ENCODE results near the gene CFAP126.
A peak's percentile ranks its signal among the peaks of the same experiment; 100 is the strongest.
"Not testable (repeated sequence)": the region's sequence is repeated elsewhere in the genome, so short reads cannot be mapped to it uniquely, and the experiment has no call there.

CFAP126 gene, protein sequence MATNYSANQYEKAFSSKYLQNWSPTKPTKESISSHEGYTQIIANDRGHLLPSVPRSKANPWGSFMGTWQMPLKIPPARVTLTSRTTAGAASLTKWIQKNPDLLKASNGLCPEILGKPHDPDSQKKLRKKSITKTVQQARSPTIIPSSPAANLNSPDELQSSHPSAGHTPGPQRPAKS

DNA sequence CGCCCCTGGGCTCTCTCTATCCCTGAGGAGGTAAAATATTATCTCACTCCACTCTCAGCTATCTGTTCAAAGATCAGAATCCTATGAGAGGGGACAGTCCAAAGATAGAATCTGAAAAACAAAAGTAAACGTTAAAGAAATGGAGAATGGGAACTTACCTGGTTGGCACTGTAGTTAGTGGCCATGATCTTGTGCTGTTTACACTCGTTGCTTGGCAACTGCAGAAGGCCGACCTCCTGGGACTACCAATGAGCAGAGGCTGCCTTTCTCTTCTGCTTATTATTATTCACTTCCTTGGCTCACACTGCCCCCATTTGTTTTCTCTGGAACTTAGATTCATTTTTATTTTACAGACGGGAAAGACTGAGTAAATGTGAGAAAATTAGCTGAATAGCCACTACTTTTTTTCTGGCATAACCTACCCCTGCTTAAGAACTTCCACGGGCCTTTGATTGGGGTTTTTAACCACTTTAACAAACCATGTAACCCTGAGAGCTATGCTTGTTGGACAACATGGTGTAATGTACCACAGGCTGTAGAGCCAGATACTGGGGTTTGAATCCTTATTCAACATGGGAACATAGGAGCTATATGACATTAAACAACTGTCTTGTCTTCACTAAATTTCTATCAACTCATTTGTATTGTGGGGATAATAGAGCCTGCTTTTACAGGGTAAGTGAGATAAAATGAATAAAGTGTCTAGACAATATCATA, at the start of gene CFAP126:
Gene CFAP126 (minus strand): TSS at position 193 of the 717 bp plus-strand sequence. CDS start 8 bp downstream, at position 185.
- no peak for DNase-seq

DNA sequence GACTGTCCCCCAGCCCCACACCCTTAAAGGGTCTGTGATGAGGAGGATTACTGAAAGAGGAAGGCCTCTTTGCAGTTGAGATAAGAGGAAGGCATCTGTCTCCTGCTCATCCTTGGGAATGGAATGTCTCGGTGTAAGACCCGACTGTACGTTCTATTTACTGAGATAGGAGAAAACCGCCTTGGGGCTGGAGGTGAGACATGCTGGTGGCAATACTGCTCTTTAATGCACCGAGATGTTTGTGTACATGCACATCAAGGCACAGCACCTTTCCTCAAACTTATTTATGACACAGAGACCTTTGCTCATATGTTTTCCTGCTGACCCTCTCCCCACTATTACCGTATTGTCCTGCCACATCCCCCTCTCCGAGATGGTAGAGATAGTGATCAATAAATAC, 45.4 kb upstream of the CFAP126 start:
- not testable (repeated sequence) for DNase-seq

DNA sequence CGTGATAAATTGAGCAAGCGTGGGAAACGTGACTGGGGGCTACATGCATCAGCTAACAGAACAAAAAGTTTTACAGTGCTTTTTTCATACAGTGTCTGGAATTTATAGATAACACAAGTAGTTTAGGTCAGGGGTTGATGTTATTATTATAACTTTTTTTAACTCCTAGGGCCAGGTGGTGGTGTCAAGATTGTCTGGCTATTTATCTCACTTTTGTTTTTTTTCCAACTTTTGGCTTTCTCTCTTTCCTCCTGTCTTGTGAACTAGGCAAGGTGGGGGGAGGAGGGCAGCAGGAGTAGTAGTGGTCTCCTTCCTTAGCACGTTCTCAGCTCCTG, 42.9 kb upstream of the CFAP126 start:
- not testable (repeated sequence) for DNase-seq

DNA sequence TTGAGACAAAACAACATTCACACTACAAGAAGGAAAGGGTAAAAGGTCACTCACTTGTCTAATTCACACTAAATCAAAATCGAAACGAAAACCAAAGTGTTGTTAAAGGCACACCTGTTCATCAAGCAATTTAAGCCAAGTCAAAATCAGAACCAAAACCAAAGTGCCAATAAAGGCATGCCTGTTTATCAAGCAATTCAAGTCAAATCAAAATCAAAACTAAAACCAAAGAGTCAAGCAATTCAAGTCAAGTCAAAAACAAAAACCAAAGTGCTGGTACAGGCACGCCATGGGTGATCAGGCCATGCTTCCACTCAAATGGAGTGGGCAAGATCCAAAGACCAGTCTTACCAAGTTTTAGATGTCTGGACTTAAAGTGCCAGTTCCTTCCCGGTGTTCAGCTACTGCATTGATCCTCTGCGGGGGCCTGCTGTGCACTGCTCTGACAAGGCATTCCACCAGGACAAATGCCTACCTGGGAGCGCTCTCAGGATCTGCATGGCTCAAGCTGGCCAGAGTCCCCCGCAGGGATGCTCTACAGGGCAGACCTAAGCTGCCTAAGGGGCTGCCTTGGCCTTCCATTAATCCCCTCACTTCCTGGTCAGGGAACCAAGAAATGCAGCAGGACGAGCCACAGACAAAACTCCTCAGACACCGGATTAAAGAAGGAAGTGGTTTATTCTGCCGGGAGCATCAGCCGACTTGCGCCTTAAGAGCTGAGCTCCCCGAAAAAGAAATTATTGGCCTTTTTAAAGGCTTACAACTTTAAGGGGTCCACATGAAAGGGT, 42.4 kb upstream of the CFAP126 start:
- DNase-seq: not testable (repeated sequence)

DNA sequence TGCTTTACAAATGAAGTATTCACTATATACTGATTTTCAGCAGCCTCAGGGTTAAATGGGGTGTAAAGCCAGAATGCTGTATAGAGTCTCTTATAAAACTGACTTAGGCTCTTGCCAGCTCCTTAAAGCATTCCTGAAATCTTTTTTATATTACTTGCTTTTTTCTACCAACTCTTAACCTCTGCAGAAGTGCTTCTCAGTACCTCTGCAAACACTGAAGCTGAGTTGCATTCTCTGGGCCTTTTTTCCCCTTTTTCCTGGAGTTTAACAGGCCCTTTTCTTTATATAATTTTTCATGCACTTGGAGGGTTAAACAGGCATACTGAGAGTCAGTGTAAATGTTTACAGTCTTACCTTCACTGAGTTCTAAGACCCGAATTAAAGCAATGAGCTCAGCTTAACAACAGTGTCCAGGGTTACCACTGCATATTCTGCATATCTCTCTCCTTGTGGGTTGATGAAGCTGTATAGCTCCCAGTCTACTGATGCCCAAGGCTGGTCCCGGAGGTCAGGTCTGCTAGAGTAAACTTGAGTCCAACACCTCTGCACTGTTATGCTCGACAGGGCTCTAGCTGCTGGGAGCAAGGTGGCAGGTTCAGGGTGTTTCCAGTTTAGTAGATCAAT, 40.9 kb upstream of the CFAP126 start:
- no peak for DNase-seq

DNA sequence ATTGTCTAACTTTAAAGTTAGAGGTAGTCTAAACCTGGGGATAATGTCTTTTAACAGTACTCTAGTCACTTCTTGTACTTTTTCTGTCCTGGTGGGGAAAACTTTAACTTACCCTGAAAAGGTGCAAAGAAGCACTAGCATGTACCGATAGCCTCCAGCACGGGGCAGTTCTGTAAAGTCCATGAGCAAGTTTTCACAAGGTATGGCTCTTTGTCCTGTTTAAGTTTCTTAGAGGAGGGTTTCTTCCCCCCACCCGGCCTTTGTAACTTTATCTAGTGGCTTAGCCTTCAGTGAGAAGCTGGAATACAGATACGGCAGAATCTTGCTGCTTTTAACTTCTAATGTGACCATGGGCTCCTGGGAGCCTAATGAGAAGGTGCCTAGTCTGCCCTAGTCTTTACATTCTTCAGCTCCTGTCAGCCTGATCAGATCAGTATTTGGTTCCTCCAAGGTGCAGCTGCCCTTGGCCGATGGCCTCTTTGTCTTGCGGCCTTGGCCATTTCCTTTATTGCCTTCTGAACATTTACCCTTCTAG, 39.8 kb upstream of the CFAP126 start:
- DNase-seq: no peak

DNA sequence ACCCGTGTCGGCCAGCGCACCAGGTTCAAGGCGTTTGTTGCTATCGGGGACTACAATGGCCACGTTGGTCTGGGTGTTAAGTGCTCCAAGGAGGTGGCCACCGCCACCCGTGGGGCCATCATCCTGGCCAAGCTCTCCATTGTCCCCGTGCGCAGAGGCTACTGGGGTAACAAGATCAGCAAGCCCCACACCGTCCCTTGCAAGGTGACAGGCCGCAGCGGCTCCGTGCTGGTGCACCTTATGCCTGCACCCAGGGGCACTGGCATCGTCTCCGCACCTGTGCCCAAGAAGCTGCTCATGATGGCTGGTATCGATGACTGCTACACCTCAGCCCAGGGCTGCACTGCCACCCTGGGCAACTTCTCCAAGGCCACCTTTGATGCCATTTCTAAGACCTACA, 38.9 kb upstream of the CFAP126 start:
- not testable (repeated sequence) for DNase-seq

DNA sequence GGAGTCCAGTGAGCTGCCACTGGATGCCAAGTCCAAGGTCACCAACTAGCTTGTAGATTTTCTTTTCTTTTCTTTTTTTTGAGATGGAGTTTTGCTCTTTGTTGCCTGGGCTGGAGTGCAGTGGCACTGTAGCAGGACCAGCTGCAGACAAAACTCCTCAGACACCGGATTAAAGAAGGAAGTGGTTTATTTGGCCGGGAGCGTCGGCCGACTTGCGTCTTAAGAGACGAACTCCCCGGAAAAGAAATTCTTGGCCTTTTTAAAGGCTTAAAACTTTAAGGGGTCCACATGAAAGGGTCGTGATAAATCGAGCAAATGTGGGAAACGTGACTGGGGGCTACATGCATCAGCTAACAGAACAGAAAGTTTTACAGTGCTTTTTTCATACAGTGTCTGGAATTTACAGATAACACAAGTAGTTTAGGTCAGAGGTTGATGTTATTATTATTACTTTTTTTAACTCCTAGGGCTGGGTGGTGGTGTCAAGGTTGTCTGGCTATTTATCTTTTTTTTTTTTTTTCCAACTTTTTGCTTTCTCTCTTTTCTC, 36.4 kb upstream of the CFAP126 start:
- DNase-seq: no peak

DNA sequence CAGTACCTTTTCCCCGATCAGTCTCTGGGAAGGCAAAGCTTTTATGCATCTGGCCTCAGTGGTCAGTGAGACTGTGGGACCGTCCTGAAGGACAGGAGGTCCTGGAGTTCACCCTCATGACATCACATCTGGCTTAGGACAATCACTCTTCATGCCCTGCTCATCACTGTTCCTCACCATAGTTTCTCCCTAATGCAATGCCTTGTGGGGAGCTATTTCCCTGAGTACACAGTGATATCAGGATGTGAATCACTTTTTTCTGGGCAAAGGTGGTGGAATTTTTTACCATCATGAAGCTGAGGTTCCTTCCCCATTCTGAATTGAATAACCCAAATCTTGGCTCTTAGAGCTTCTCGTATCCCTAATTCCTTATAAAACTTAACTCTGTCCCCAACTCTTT, 34.8 kb upstream of the CFAP126 start:
- no peak for DNase-seq

DNA sequence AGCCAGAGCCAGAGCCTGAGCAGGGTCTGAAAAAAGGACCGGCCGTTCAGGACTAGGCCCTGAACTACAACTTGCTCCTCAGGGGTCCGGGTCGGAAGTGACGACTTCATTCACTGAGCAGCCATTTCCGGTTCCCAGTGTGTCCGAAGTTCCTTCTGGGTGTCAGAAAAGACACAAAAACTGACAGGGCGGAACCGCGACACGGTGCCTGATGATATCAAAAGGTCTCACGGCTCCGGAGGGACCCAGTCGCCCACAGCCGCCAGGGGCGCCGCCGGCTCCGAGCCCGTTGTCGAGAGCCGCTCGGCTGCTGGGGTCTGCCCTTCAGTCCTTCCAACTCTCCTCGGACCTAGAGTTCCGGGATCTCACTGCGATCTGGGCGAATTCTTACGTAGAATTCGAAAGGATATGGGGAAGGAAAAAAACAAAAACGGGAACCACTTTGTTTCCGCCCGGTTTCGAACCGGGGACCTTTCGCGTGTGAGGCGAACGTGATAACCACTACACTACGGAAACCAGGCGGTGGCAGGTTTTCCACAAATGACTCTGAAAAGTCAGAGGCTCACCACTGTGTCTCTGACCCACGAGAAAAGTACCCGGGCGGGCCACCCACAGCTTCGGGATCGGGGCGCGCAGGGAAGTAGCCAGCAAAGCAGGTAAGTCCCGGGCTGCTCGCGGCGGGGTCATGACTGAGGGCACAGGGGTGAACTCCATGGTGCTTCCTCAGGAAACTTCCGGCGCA, 31.8 kb upstream of the CFAP126 start:
- peak; percentile 93 for DNase-seq

DNA sequence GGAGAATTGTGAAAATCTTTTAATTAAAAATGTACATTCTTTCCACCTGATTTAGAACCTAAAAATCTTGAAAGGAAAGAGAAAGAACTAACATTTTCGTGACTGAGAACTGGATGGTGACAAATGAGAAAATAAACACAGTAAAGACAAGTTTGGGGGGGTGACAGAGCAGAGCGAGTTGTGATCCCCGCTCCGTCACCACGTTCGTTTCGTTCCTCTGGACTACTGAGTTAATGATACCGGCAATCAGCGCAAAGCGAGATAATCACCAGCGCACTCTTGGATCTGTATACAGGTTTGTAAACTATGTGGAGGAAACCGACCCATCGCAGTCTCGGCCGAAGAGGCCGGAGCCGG, 31.2 kb upstream of the CFAP126 start:
- DNase-seq: no peak

DNA sequence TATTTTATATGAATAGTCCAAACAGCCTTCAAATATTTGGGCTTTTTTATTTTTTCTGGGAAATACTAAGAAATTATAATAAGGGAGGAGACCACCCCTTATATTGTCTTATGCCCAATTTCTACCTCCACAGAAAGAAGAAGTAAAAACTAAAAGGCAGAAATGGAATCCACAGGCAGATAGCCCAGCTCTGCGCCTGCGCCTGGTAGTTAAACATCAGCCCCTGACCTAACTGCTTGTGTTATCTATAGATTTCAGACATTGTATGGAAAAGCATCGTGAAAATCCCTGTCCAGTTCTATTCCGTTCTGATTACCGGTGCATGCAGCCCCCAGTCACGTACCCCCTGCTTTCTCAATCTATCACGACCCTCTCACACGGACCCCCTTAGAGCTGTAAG, 29.4 kb upstream of the CFAP126 start:
- DNase-seq: not testable (repeated sequence)

DNA sequence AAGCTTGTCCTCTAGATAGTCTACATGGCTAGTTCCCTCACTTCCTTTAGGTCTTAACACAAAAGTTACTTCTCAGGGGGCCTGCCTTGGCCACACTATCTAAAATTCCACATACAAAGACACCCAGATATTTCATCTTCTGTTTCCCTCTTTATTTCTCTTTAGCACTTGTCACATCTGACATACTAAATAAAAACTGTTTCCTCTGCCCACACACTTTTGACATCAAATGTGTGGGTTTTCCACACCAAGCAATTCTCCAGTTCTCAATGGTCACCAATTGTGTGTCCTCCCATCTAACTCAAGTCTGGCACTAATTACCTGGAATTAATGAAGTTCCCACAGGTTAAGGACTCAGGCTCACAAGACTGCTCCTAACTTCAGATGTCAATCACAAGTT, 25.5 kb upstream of the CFAP126 start:
- no peak for DNase-seq

DNA sequence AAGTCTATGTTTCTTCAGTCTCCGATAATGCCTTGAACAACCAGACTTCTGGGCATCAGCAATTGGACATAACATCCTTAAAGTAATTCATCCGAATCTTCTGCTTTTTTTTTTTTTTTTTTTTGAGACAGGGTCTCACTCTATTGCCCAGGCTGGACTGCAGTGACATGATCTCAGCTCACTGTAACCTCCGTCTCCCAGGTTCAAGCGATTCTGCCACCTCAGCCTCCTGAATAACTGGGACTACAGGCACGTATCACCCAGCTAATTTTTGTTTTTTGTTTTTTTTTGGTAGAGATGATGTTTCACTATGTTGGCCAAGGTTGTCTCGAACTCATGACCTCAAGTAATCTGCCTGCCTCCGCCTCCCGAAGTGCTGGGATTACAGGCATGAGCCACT, 23.9 kb upstream of the CFAP126 start:
- no peak for DNase-seq

DNA sequence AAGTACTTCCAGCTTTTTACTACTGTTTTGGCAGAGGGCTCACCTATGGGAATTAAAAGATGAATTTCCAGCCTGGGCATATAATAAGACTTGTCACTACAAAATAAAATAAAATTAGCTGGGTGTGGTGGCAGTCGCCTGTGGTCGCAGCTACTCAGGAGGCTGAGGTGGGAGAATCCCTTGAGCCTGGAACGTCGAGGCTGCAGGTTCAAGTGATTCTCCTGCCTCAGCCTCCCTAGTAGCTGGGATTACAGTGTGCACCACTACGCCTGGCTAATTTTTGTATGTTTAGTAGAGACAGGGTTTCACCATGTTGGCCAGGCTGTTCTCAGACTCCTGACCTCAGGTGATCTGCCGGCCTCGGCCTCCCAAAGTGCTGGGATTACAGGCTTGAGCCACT, 23.5 kb upstream of the CFAP126 start:
- not testable (repeated sequence) for DNase-seq

DNA sequence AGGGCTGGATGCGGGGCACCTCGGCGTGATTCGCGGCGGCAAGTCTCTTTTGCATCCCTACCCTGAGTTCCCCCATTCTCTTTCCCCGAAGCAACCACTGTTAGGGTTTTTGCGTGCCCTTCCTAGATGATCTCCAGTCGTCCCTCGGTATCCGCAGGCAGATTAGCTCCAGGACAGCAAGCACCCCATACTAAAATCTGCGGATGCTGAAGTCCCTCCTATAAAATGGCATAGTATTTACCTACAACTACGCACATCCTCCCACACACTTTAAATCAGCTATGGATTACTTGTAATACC, 22.8 kb upstream of the CFAP126 start:
- no peak for DNase-seq

DNA sequence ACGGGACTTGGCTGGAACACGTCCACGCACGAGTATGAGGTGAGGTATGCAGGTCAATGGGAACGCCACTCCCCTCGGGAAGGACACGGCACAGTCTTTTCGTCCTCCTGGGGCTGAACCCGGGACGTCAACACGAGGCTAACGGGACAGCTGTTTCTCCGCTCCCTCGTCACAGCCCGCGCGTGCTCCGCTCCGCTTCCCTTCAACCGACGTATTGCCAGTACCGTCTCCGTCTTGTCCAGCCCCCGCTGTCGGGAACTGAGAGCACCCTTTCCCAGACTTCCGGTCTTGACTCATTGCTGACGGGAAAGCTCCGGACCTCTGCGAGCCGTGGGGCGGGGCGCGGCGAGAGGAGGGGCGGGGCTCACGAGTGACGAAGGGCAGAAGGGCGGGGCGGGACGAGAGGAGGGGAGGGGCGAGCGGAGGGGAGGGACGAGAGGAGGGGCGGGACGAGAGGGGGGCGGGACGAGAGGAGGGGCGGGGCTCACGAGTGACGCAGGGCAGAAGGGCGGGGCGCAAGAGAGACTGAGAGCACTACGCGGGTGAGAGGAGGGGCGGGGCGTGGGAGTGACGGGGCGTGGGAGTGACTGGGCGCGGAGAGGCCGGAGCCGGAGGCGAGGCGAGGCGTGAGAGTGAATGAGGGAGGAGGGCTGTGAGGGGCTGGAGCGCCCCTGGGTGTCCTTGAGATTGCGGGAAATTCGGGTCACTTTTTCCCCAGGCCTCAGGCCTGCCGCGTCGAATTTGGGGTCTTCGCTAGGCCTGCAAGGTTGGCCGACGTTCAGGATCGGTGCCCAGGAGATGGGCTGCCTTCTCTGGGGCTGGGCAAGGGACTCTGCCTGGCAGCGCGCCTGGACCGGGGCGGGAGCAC, 22.2 kb upstream of the CFAP126 start:
- peak; percentile 93 for DNase-seq

DNA sequence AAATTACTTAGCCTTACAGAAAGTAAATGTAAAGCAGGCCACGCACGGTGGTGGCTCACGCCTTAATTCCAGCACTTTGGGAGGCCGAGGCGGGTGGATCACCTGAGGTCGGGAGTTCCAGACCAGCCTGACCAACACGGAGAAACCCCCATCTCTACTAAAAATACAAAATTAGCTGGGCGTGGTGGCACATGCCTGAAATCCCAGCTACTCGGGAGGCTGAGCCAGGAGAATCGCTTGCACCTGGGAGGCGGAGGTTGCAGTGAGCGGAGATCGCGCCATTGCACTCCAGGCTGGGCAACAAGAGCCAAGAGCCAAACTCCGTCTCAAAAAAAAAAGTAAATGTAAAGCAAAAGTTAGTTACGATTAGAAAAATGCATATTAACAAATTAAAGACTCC, 21.5 kb upstream of the CFAP126 start:
- DNase-seq: not testable (repeated sequence)

DNA sequence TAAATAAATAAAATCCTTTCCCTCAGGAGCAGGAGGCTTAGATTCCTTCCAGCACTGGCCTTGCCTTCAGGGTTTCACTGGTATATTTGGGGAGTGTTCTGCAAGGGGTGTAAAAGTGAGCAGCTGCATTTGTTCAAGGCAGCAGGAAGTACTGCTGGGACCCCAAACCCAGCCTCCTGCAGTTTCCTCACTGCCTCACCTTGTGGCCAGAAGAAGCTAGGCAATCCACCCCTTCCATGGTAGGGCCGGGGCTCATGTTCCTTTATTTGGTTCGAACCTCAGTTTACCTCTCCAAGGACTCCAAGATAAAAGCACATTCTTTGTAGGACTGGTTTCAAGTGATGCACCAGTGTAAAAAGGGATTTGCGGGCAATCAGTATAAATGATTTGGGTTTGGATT, 21.0 kb upstream of the CFAP126 start:
- DNase-seq: no peak

DNA sequence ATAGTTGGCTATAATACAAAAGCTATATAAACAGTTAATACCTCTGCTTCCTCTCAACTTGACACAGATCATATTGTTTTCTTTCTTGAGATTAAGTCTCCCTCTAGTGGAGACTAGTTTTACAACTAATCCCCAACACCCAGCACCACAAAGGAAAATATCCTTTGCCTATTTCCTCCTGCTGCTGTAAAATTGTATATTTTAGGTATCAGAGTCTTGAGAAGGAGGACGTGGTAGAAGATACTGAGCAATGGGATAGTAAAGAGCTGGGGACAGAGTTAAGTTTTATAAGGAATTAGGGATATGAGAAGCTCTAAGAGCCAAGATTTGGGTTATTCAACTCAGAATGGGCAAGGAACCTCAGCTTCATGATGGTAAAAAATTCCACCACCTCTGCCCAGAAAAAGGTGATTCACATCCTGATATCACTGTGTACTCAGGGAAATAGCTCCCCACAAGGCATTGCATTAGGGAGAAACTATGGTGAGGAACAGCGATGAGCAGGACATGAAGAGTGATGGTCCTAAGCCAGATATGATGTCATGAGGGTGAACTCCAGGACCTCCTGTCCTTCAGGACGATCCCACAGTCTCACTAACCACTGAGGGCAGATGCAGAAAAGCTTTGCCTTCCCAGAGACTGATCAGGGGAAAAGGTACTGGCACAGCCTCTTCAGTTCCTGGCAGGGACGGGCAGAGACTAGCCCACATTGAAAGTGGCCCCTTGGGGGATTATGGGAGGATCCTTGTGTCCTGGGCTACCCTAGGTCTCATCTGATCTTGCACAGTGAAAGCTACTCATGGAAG, 14.7 kb upstream of the CFAP126 start:
- no peak for DNase-seq

DNA sequence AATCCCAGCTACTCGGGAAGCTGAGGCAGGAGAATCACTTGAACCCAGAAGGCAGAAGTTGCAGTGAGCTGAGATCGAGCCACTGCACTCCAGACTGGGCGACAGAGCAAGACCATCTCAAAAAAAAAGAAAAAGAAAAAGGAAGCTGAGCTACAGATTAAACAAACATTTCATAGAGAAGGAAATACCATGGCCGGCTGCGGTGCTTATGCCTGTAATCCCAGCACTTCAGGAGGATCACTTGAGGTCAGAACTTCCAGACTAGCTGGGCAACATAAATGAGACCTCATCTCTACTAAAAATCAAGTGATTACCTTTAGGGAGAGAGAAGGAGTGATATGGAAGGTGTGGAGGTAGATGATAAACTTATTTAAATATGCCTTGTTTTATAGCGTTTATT, 14.0 kb upstream of the CFAP126 start:
- DNase-seq: no peak
